ENCODE measurements around the gene MLH3.

- no peak for TF ChIP-seq POLR2AphosphoS5 (IDR thresholded peaks at IDR 0.05)
- no peak for TF ChIP-seq CTCF (IDR thresholded peaks at IDR 0.05)
Measured at GRCh38 chr14:74984236-74985027, 66.8 kb downstream of the MLH3 start.

Measured in esophagus muscularis mucosa (tissue), 3 donors.